HuH-7.5 (cell line): ENCODE measurements around the gene RBM44.
"Not testable (repeated sequence)": the region's sequence is repeated elsewhere in the genome, so short reads cannot be mapped to it uniquely, and the experiment has no call there.

Experiments used
- DNase-seq: peaks from one replicate; pipeline ENCODE4 v3.0.0; 2011; ENCODE audit warnings: low spot score

The RBM44 gene

DNA sequence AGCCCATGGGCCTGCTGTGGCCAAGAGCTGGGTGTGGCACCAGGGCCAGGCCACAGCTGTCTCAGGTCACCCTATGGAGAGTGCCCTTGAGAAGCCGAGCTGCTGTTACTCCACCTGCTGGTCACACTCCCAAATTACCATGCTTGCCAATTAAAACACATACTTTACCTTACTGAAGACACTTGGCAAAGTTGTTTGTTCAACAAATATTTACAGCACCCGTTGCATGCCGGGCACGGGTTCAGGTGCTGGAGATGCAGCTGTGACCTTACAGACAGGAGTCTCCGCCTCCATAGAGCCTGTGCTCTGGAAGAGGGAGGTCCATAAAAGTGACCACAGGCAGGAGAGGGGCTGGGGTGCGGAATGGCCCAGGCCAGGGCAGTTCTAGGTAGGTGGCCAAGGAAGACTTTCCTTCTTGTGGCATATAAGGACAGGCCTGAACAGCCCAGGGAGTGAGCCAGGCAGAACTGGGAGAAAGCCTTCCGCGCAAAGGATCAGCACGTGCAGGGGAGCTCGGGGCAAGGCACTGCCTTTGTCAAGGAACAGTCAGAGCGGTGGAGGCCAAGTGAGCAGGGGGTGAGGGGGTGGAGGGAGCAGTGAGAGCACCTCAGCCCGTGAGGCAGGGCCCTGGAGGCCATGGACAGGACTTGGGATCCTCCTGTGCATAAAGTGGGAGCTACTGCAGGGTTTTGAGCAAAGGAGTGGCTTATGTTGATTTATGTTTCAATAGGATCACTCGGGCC, 23.6 kb upstream of the RBM44 start:
- DNase-seq = peak; percentile 58

- no peak for DNase-seq
Measured at GRCh38 chr2:237779521-237779920, 19.1 kb upstream of the RBM44 start.

DNA sequence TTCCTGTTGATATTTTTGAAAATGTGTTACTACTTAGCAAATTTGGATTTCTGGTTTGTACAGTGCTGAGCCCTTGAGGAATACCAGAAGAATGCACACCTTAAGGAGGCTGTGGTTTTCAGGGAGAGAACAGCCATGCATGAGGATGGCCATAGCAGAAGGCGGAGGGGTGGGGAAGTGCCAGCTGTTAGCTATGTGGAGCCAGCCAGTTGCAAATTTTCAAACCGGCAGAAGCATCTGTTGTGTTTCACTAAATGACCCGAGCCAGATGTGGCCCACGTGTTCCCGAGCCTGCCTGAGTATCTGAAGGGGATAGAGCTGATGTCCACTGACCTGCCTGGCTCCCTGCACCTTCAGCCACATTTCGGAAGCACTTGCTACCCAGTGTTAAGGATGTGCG, 16.4 kb upstream of the RBM44 start:
- DNase-seq = no peak

- DNase-seq = not testable (repeated sequence)
Measured at GRCh38 chr2:237783678-237784077, 14.9 kb upstream of the RBM44 start.

DNA sequence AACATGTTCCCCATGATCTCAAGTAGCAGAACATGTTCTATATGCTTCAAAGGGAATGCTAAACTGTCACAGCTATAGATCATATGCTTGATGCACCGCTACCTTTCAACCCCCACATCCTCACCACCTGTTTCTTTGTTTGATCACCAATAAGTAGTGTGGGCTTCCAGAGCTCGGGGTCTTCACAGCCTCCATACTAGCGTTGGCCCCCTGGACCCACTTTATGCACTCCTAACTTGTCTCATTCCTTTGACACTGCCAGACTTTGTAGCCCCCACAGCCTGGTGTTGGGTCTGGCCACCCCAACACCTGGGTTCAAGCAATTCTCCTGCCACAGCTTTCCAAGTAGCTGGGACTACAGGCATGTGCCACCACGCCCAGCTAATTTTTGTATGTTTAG, 11.6 kb upstream of the RBM44 start:
- no peak for DNase-seq

GRCh38 chr2:237790353-237790752, 8.2 kb upstream of the RBM44 start:
- DNase-seq = no peak

DNA sequence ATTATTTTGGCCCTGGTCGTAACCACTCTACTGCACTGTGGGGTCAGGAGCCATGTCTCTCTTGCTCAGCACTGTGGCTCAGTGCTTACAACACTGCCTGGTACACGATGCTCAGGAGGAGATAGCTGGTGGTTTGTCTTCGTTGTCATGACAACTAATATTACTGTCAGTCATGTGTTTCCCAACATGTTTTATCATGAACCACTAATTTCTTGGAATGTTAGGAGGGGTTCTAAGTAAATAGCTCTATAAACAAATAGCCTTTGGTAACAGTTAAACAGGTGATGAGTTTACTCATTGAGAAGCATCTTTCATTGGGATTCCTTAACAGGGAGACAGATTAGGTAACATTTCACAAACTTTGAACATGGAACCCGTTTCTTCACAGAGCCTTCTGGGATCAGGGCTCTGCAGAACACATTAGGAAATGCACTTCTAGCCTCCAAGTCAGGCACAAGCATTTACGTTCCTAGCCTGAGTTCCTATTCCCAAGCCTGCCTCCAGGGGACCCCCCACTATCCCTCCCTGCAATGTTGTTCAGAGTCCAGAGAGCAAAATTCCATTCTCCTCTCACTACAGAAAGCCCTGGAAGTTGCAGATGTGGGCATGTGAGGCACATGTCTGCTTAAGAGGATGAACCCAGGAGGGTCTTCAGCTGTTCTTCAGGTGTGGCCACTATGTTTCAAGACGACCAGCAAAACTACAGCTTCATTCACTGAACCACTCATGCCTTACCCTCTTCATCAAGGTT, 6.4 kb upstream of the RBM44 start:
- DNase-seq = peak; percentile 36

DNA sequence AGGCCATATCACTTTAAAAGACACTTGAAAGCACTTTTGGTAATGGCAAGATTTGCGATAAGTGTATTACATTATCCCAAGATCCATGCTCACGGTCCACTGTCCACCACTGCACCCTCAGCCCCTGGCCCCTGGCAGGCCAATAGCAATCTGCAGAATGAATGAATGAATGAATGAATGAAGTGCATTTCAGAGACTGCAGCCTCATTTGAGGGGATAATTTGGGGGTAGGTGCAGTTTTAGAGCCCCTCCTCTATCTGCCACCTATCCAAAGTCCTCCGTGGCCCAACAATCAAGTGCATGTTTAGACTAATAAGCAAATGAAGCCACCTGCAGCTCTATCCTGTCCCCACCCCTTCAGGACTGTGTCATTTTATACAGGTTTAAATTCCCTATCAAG, 1.3 kb upstream of the RBM44 start:
- no peak for DNase-seq

- no peak for DNase-seq
Measured at GRCh38 chr2:237799060-237799428, 465 bp downstream of the RBM44 start.

GRCh38 chr2:237801466-237801865, 2.9 kb downstream of the RBM44 start:
- DNase-seq = no peak

DNA sequence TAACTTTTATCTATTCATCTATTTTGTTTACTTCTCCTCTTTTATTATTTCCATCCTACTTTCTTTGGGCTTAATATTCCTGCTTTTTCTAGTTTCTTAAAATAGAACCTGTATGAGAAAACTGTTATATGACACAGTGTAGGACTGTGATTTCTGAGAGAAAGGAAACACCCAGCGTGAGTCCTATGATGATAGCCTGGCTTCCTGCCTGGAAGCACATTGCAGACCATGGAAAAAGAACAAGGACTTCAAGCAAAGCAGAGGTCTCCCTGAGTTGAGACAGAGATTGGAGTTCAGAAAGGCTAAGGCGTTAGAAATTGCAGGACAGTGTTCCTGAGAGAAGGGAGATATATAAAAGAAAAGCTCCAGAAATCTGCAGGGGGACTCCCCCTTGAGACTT, 7.8 kb downstream of the RBM44 start:
- no peak for DNase-seq

DNA sequence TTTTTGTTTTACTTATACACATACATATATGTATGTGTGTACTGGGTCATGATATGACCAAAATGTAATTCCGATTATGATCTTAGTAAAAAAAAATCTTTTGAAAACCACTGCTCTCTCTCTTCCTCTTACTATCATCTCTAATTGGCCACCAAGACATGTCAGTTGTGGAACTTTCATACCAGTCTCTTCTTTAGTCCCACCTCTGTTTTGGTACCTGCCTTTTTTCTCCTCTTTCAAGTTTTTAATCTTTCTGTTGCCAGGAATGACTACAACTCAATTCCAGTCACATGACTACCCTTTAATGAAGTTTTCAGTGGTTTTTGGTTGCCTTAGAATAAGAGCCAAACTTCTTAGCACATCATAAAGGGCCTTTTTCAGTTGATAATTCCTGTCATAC, 17.1 kb downstream of the RBM44 start:
- no peak for DNase-seq

DNA sequence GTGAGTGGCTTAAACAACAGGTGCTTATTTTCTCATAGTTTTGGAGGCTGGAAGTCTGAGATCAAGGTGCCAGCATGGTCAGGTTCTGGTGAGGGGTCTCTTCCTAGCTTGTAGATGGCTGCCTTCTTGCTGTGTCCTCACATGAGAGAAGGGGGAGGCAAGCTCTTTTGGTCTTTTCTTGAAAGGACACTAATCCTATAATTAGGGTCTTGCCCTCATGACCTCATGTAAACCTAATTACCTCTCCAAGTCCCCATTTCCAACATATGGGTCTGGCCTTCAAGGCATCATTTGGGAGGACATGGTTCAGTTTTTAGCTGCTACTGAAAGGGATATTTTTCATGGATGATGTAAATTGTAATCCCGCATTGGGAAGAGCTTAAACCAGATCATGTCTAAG, 18.0 kb downstream of the RBM44 start:
- DNase-seq = no peak

DNA sequence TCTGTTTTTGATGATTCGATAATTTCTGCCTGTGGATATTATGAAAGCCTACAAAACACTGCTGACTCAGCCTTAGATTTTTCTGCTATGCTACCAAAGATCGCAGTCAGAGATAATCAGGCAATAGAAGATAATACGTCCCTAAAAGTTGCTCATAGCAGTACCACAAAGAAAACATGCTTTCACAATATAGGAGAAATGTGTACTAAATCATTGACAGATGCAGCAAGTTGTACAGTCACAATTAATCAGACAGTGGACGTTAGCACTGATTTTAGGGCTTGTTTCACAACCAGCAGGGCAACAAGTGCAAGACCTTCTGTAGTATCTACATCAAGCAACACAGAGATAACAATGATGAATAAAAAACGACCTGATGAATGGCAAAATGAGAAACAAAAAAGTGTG, 19.5 kb downstream of the RBM44 start:
- DNase-seq = no peak

- no peak for DNase-seq
Measured at GRCh38 chr2:237819231-237819630, 20.7 kb downstream of the RBM44 start.

GRCh38 chr2:237820421-237820820, 21.8 kb downstream of the RBM44 start:
- no peak for DNase-seq

GRCh38 chr2:237823544-237823943, 25.0 kb downstream of the RBM44 start:
- DNase-seq = no peak

DNA sequence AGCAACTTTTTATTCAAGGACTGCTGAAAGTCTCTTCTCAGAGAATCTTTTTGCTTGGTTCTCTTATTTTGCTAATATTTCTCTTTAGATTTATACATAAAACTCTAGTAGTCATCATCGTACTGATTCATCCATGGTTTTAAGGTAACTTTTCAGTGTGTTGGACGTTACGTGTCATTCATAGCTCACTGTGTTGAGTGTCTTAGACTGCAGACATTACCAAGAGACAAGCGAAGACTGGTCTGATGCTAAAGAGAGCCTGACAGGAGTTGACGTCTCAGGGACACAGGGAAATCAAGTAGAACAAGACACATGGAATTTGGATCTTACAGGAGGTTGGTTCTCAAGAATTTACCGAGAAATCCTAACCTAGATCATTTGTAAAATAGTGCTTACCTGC, 25.5 kb downstream of the RBM44 start:
- DNase-seq = no peak

- DNase-seq = no peak
Measured at GRCh38 chr2:237827421-237827987, 28.9 kb downstream of the RBM44 start.

- no peak for DNase-seq
Measured at GRCh38 chr2:237830522-237830921, 31.9 kb downstream of the RBM44 start.

DNA sequence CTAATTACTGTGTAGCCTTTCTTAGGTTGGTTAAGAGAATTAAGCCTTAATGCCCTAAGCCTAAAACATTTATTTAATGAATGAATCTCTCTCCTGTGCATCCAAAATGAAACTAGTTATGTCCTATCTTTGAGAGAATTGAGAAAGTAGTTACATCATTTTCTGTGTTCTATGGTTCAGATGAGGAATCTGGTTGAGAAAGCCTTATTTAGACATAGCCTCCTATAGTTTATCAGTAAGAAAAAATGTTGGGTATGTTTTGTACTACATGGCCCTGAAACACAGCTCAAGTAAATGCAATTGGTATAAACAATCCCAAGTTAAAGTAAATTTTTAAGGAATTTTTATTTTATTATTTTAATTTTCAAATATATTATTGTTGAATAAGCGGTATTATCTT, 35.0 kb downstream of the RBM44 start:
- no peak for DNase-seq

- DNase-seq = no peak
Measured at GRCh38 chr2:237835372-237835771, 36.8 kb downstream of the RBM44 start.

DNA sequence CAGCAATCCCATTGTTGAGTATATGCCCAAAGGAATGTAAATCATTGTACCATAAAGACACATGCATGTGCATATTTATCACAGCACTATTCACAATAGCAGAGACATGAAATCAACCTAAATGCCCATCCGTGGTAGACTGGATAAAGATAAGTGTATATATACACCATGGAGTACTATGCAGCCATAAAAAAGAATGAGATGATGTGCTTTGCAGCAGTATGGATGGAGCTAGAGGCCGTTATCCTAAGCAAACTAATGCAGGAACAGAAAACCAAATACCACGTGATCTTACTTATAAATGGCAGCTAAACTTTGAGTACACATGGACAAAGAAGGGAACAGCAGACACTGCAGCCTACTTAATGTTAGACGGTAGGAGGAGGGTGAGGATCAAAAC, 42.5 kb downstream of the RBM44 start:
- DNase-seq = no peak
